Gastroesophageal sphincter (tissue), 3 donors: ENCODE measurements around the gene XRCC3.

ENCODE experiments used
- EP300 ChIP-seq: sonication (generic); formaldehyde crosslinking; IDR thresholded peaks from one replicate; pipeline ENCODE4 v1.6.1; 2017; ENCODE audit warnings: antibody characterized with exemption, mild to moderate bottlenecking
- POLR2A ChIP-seq, 2 donors: fragments of 450-650 bp; IDR thresholded peaks; one replicate each; pipeline ENCODE4 v1.6.1; 2017; ENCODE audit warnings: antibody characterized with exemption in 2 of 2, mild to moderate bottlenecking in 2 of 2, moderate library complexity in 1 of 2
- POLR2AphosphoS5 ChIP-seq: sonication (generic); formaldehyde crosslinking; IDR thresholded peaks from one replicate; pipeline ENCODE4 v1.6.1; 2017; ENCODE audit warnings: antibody characterized with exemption
- TF ChIP-seq, protein P1 (sequence below), 4 experiments: fragments of 200-600 bp in 2 of 4; fragments of 450-650 bp in 2 of 4; sonication (generic) in 1 of 4; IDR thresholded peaks; one replicate each; pipeline ENCODE4 v1.5.1; 2017 to 2019; ENCODE audit warnings: antibody characterized with exemption in 4 of 4, mild to moderate bottlenecking in 2 of 4, moderate library complexity in 2 of 4

DNA sequence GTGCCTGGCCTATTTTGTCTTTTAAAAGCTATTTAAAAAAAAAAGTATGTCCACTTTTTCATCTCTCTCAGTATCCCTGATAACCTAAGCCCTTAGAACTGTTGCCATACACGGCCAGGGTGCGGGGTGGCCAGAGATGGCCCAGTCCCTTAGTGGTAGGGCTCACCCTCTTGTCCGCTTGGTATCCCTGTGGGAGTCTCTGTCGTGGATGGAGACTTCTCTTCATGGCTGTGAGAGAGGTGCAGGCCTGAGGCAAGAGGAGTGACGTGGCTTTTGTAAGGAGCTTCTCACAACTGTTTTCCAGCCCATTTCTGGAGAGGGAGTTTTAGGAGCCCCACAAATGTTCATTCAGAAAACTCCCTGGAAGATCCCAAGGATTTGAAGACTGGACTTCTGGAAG lies 26.8 kb downstream of the XRCC3 start:
- TF ChIP-seq, protein P1, sequence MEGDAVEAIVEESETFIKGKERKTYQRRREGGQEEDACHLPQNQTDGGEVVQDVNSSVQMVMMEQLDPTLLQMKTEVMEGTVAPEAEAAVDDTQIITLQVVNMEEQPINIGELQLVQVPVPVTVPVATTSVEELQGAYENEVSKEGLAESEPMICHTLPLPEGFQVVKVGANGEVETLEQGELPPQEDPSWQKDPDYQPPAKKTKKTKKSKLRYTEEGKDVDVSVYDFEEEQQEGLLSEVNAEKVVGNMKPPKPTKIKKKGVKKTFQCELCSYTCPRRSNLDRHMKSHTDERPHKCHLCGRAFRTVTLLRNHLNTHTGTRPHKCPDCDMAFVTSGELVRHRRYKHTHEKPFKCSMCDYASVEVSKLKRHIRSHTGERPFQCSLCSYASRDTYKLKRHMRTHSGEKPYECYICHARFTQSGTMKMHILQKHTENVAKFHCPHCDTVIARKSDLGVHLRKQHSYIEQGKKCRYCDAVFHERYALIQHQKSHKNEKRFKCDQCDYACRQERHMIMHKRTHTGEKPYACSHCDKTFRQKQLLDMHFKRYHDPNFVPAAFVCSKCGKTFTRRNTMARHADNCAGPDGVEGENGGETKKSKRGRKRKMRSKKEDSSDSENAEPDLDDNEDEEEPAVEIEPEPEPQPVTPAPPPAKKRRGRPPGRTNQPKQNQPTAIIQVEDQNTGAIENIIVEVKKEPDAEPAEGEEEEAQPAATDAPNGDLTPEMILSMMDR (IDR thresholded peaks at IDR 0.05) = no peak
- no peak for TF ChIP-seq POLR2A (IDR thresholded peaks at IDR 0.05)
- TF ChIP-seq POLR2AphosphoS5 = no peak
- no peak for TF ChIP-seq EP300
